EL (cell line): ENCODE measurements around the gene STX18.
"Not testable (repeated sequence)": the region's sequence is repeated elsewhere in the genome, so short reads cannot be mapped to it uniquely, and the experiment has no call there.

Experiments
- DNase-seq: peaks from one replicate; pipeline ENCODE4 v3.0.0-alpha.2; 2016

STX18 gene

GRCh38 chr4:4541661-4542570 lies at the start of gene STX18:
STX18 (minus strand) TSS chr4:4542048; CDS start chr4:4541964, 84 bp downstream.
- peak; percentile 77 for DNase-seq

- no peak for DNase-seq
Measured at GRCh38 chr4:4591071-4591470, 49.2 kb upstream of the STX18 start.

- DNase-seq: peak; percentile 39
Measured at GRCh38 chr4:4590546-4590945, 48.7 kb upstream of the STX18 start.

- peak; percentile 81 for DNase-seq
Measured at GRCh38 chr4:4585012-4585670, 43.3 kb upstream of the STX18 start.

GRCh38 chr4:4583606-4584005 lies 41.8 kb upstream of the STX18 start:
- no peak for DNase-seq

GRCh38 chr4:4582653-4583052 lies 40.8 kb upstream of the STX18 start:
- DNase-seq: no peak

- no peak for DNase-seq
Measured at GRCh38 chr4:4580494-4580893, 38.6 kb upstream of the STX18 start.

GRCh38 chr4:4578981-4579380 lies 37.1 kb upstream of the STX18 start:
- DNase-seq: no peak

- no peak for DNase-seq
Measured at GRCh38 chr4:4577359-4577875, 35.6 kb upstream of the STX18 start.

- DNase-seq: peak; percentile 57
Measured at GRCh38 chr4:4575284-4576211, 33.7 kb upstream of the STX18 start.

- DNase-seq: peak; percentile 73
Measured at GRCh38 chr4:4574792-4575191, 32.9 kb upstream of the STX18 start.

- DNase-seq: no peak
Measured at GRCh38 chr4:4574052-4574451, 32.2 kb upstream of the STX18 start.

GRCh38 chr4:4572821-4573220 lies 31.0 kb upstream of the STX18 start:
- no peak for DNase-seq

- not testable (repeated sequence) for DNase-seq
Measured at GRCh38 chr4:4569861-4570260, 28.0 kb upstream of the STX18 start.

- no peak for DNase-seq
Measured at GRCh38 chr4:4568806-4569427, 27.1 kb upstream of the STX18 start.

- not testable (repeated sequence) for DNase-seq
Measured at GRCh38 chr4:4566359-4566758, 24.5 kb upstream of the STX18 start.

GRCh38 chr4:4564522-4564921 lies 22.7 kb upstream of the STX18 start:
- no peak for DNase-seq

GRCh38 chr4:4560642-4561041 lies 18.8 kb upstream of the STX18 start:
- DNase-seq: no peak

GRCh38 chr4:4560136-4560535 lies 18.3 kb upstream of the STX18 start:
- no peak for DNase-seq

GRCh38 chr4:4559596-4559995 lies 17.7 kb upstream of the STX18 start:
- peak; percentile 31 for DNase-seq

GRCh38 chr4:4558881-4559280 lies 17.0 kb upstream of the STX18 start:
- DNase-seq: no peak

- peak; percentile 92 for DNase-seq
Measured at GRCh38 chr4:4555916-4556315, 14.1 kb upstream of the STX18 start.
